Activated CD8-positive, alpha-beta memory T cell treated with anti-CD3 and anti-CD28 coated beads, Interleukin-2, amount 50 U/mL, for 1 hour (primary cell): ENCODE measurements around the gene PRODH.
"Not testable (repeated sequence)": the region's sequence is repeated elsewhere in the genome, so short reads cannot be mapped to it uniquely, and the experiment has no call there.

Experiments
- DNase-seq: peaks from one replicate; pipeline ENCODE4 v3.0.0-alpha.2; 2020; ENCODE audit errors: extremely low read depth

PRODH gene

GRCh38 chr22:18935889-18936529 lies at the start of gene PRODH:
TSS of gene PRODH (minus strand) at chr22:18936293. CDS start at chr22:18936287, 6 bp downstream.
- DNase-seq, result no peak

- DNase-seq, result no peak
These were observed 49.7 kb upstream of the PRODH start for GRCh38 chr22:18985780-18986179.

- DNase-seq, result no peak
These were observed 48.5 kb upstream of the PRODH start for GRCh38 chr22:18984564-18984963.

DNA sequence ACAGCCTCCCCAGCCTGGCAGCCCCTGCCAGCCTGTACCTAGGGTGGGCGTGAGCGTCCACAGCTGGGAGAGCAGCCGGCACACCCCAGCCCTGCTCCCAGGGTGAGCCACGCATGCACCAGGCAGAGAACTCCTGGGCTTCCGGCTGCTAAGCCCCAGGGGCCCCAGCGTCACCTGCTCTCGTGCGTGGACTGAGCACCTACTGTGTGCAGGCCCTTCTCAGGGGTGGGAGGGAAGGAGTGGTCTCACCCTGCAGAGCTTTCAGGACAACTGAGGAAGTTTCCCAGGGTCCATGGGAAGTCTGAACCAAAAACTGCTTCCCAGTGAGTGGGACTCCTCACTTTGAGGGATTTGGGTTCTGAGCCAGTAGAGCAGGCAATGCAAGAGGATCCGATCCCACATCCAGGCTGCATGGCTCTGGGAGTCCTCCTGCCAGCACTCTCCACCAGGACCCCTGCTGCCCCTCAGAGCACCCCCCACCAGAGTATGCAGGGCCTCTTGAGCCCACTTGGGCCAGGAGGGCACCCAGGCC lies 47.1 kb upstream of the PRODH start:
- DNase-seq, result no peak

- DNase-seq, result no peak
These were observed 44.7 kb upstream of the PRODH start for GRCh38 chr22:18980829-18981228.

DNA sequence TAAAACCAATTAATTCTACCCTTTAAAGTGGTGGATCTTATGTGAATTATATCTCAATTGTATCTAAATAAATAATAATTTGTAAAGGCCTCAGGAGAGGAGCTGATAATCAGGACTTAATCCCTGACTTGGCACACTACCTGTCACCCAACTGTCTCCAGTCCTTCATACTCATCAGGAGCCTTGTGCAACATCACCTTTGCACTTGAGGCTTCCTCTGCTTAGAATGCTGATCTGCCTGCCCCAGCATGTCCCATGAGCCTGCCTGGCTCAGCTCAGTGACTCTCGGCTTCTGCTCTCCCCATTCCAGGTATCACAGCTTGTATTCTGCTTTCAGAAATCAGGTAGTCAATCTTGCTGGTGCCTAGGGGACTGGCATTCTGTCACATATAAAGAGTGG lies 43.9 kb upstream of the PRODH start:
- no peak for DNase-seq

DNA sequence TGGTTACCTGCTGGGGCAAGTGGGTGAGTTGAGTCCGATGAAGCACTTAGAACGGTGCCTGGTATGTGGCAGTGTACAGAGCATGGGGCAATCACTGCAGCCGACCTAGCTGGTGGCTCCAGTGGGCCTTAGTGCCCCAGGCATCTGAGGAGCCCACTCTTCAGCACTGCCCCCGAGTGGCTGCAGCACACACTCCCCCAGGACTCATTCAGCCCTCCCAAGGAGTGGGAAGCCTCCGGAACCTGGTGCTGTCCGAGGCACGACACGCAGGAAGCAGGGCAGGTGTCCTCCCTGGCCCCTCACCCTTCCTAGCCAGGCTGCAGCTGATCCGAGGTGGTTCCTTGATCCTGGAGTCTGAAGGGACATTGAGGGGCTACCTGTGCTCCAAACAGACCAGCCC lies 42.4 kb upstream of the PRODH start:
- DNase-seq, result no peak

DNA sequence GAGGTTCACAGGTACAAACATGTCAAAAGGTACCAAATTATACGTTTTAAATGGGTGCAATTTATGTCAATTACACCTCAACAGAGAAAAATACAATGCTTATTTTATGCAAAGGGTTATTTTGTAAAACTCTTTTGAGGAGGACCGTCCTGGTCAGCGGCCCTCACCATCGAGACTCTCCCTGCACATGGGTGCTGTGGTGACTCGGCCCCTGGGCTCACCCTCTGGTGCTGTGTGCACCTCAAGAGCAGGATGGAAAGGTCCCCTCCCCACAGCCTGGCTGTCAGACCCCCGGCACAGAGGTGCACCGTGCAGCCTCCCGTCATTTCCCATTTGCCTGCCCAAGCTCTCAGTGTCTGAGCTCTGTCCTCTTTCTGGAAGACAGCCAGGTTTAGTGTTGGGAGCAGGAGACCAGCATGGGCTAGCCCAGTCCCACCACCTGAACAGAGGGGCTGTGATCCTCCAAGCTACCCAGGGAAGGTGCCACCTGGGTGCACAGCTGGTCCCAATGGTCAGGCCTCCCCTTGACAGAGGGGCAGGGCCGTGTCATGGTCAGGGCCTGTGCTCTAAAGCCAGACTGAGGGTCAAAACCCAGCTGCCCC lies 41.8 kb upstream of the PRODH start:
- no peak for DNase-seq

DNA sequence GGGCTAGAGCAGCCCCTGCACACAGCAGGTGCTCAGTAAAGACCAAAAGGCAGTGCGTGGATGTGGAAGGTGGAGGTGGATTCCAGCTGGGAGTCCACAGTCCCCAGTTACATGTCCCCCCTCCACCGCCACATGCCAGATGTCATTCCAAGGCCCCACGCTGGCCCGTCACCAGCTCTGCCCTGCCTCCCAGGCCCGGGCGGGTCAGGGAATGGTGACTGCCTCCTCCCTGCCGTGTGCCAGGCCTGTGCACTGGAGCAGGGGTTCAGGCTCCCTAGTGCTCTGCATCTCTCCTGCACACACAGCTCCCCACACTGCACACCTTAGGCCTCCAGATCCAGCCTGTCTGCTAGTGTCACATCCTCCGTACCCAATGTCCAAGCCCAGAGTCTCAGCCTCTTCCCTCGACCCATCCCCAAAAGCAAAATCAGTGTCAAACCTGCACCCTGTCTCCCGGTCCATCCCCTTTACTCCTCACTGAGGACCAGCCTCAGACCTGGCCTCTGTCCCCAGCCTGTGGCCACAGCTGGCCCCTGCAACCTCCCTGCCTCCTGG lies 40.2 kb upstream of the PRODH start:
- DNase-seq, result no peak

DNA sequence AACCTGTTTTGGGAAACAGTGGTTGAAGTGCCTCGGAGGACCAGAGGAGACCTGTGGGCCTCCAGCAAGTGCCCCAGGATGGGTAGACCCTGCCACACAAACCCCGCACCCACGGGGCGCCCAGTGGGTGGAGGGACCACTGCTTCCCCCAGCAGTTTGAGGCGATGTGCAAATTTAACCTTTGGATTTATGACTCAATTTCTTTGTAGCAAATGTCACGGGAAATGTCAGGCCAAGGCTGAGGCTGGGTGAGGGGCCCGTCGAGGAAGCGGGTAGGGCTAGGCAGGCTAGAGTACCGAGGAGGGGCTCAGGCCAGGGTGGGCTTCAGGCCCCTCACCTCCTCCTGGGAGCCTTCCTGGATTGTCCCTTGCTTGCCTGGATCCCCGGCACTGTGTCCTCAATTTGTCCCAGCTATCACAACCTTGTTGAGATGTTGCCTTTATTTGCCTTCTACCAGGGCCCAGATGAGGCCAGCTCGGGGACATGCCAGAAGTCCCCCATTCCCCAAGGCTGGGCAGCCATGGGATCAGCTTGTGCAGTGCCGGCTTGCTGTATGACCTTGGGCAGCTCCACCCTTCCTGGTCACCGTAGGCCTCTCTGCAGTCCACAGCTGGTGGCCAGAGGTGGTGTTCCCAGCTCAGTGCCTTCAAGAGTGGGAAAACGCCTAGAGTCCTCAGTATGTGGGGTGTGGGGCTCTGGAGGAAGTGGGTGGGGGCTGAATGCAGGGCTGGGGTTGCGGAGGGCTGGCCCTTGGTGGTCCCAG lies 39.5 kb upstream of the PRODH start:
- DNase-seq, result no peak

DNA sequence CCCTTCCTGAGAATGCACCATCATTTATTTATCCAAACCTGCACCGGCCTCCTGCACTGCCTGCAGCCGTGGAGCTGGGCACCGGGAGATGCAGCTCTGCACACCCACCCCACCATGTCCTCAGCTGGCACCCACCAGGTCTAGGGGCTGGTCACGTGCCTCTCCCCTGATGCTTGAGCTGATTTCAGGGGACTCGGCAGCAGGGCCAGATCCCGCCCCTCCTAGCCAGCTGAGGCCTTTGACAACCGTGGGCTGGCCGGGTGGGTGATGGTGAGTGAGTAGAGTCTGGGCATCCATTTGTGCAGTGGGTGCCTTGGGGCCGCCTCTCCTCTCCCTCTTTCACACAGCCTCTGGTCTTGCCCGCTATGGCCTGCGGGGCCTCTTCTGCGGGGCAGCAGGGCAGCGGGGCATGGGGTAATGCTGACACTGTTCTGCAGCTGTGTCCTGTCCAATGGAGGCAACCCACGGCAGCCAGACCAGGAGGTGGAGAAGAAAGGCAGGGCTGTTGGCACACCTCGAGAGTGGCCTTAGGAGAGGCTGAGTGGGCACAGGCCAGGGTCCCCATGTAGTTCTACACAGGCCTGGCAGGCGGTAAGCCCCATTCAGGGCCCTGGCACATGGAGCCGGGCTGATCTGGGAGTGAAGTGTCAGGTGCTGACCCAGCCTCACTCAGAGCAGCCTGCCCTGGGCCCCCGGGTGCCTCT lies 38.5 kb upstream of the PRODH start:
- no peak for DNase-seq

- no peak for DNase-seq
These were observed 37.4 kb upstream of the PRODH start for GRCh38 chr22:18973264-18974031.

DNA sequence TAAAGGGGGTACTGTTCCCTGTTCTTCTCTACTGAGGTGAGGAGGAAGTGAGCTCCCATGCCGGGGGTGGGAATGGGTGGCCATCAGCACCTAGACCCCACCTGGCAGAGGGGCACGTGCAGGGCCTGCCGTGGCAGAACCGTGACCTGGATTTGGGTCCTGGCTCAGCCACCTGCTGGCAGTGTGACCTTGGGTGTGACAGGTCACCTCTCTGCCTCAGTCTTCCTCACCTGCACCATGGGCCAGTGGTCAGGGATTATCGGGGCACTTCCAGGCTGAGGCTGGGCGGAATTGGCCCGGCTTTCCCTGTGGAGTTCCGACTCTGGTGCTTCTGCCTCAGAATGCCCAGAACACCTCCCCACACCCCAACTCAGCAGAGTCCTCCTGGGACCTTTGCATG lies 36.5 kb upstream of the PRODH start:
- DNase-seq, result not testable (repeated sequence)

DNA sequence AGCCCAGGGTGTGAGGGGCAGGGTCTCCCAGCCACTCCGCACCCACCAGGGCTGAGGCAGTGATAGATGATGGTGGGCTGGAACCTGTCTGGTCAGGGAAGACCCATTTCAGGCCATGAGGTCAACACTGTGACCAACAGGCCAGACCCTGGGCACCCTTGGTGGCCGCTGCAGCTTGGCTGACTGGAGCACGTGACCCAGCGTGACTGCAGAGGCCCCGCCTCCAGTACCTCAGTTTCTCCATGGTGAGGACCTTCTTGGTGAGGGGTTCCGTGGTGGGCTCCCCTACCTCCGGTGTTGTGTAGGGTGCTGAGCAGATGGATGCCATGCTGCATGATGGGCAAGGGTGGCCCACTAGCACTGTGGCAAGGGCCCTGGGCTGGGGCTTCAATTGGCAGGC lies 35.9 kb upstream of the PRODH start:
- not testable (repeated sequence) for DNase-seq

DNA sequence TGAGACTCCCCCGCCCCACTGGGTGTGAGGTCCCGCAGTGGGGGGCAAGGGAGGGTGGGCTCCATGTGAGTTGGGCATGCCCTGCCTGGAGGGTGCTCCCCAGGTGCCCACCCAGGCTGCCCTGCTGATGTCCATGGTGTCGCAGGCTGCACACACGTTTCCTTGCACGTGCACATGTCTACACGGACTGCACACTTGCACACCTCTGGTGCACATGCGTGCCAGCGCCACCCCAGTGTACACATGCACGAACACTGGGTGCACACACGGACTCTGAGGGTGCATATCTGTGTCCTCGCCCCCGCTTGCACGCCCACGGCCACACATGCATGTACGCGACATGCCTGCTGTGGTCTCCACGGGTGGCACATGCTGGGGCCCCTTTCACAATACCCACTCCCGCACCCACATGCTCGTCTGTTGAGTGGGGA lies 35.2 kb upstream of the PRODH start:
- no peak for DNase-seq

GRCh38 chr22:18970948-18971315 lies 34.8 kb upstream of the PRODH start:
- no peak for DNase-seq

DNA sequence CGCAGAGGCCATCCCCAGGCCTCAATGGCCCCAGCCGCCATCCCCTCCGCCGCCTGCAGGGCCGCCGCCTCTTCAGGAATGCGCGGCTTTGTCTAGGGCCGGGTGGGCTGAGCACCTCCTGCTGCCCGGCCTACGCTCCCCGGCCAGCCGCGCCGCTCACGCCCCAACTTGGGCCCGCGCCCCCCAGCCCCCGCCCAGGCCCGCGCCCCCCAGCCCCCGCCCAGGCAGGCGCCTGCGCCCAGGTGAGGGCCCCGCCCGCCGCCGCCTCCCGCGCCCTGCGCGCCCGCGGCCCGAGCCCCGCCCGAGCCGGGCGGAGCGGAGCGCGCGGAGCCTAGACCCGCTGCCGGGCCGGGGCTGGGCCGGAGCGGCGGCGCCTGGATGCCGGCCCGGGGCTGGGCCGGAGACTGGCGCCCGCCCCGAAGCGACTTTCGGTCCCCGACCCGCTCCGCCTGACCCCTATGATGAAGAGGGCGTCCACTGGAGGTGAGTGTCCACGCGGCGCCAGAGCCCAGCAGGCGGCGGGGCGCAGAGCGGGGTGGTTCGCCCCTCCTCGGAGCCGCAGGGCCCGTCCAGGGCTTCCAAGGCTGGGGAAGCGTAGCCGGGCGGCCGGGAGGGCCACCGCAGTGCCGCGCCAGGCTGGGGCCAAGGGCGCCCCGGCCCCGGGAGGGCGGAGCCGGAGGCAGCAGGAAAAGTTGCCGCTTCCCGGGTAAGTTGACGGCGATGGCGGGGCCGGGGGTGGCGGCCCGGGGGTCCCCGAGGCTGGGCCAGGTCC lies 34.3 kb upstream of the PRODH start:
- no peak for DNase-seq

GRCh38 chr22:18969158-18969942 lies 33.3 kb upstream of the PRODH start:
- not testable (repeated sequence) for DNase-seq

DNA sequence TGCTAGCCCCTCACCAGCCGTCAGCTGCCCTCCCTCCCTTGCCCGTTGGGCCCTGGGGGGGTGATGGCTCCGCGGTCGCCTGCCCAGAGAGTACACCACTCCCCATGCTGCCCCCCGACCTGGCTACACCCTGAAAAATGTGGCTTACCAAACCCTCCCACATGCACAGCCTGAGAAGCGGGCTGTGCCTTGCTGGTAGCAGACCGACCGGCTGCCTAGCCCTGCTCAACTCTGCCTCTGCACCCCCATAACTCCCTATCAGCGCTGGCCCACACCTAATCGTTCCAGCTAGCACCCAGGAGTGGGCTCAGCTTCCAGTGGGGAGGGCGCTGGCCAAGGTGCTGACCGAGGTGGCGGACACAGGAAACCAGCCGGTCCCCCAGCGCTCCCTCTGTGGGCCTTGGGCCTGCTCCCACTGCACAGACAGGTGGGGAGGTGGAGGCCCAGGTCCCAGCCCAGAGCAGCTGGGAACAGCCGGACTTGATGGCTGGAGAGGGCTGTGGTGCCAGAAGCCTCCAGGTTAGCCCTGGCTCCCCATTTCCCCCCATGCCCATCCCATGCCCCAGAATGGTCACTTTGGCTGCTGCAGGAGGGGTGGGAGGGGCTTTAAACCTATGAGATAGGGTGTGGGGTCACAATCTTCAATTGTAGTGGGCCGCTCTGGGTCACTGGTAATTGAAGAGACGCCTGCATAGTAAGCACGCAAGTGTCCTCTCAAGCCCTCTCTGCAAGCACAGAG lies 32.1 kb upstream of the PRODH start:
- no peak for DNase-seq
